ENCODE measurements around the gene IL1RN. TPM values are rescaled to one million over a fixed set of nuclear protein-coding genes. Genes with fewer than 3 reads are reported as not detected.

The IL1RN gene
- total and polyA plus RNA-seq, 3 donors from 2014 or later = 3.2 to 18.4 (median 5.6) TPM

GRCh38 chr2:113103277-113103676, 24.1 kb upstream of the IL1RN start:
- intact Hi-C loops (cut with DNase I; ENCODE audit: low total_unique reads) = no loop called here
- no peak for TF ChIP-seq CTCF (IDR thresholded peaks at IDR 0.05)
- no peak for TF ChIP-seq POLR2A (IDR thresholded peaks at IDR 0.05)
- no peaks in the 10 kb centered on the region for H3K27me3 ChIP-seq
- no peaks in the 10 kb centered on the region for H3K9me3 ChIP-seq
- H3K4me3 ChIP-seq = no peak overlapping the region
- DNase-seq = no peak
- H3K36me3 ChIP-seq (ENCODE audit: low read depth, missing control alignments) = no peaks in the 10 kb centered on the region
- no peak overlapping the region for H3K27ac ChIP-seq
- H3K4me1 ChIP-seq = no peaks in the 10 kb centered on the region
- 93 to 94% methylated on average over 4 of the region's 4 CpGs for WGBS, 2 donors

- Histone ChIP-seq H3K4me3 (no peak overlapping the region), H3K9me3 (no peaks in the 10 kb centered on the region), H3K27ac (no peak overlapping the region), H3K27me3 (no peaks in the 10 kb centered on the region), H3K4me1 (no peaks in the 10 kb centered on the region), H3K36me3 (ENCODE audit: low read depth, missing control alignments) (no peaks in the 10 kb centered on the region)
- DNase-seq = no peak
- TF ChIP-seq POLR2A (IDR thresholded peaks at IDR 0.05) (no peak), CTCF (IDR thresholded peaks at IDR 0.05) (no peak)
- WGBS, 2 donors = 70 to 90% methylated on average over 3 of the region's 3 CpGs
- intact Hi-C loops (cut with DNase I; ENCODE audit: low total_unique reads) = no loop called here
These were observed 23.3 kb upstream of the IL1RN start for GRCh38 chr2:113104054-113104611.

- Histone ChIP-seq H3K36me3 (ENCODE audit: low read depth, missing control alignments) (no peaks in the 10 kb centered on the region), H3K4me1 (no peaks in the 10 kb centered on the region), H3K9me3 (no peaks in the 10 kb centered on the region), H3K27ac (no peak overlapping the region), H3K27me3 (no peaks in the 10 kb centered on the region), H3K4me3 (no peak overlapping the region)
- no peak for TF ChIP-seq POLR2A (IDR thresholded peaks at IDR 0.05)
- TF ChIP-seq CTCF (IDR thresholded peaks at IDR 0.05) = no peak
- intact Hi-C loops (cut with DNase I; ENCODE audit: low total_unique reads) = no loop called here
- 82 to 83% methylated on average over 6 of the region's 6 CpGs for WGBS, 2 donors
- DNase-seq = no peak
These were observed 22.2 kb upstream of the IL1RN start for GRCh38 chr2:113105047-113105785.

GRCh38 chr2:113111121-113111520, 16.3 kb upstream of the IL1RN start:
- TF ChIP-seq CTCF (IDR thresholded peaks at IDR 0.05) (no peak), POLR2A (IDR thresholded peaks at IDR 0.05) (no peak)
- no peaks in the 10 kb centered on the region for H3K9me3 ChIP-seq
- H3K27ac ChIP-seq = no peak overlapping the region
- H3K36me3 ChIP-seq (ENCODE audit: low read depth, missing control alignments) = no peaks in the 10 kb centered on the region
- no peak for DNase-seq
- H3K4me3 ChIP-seq = no peak overlapping the region
- no peaks in the 10 kb centered on the region for H3K4me1 ChIP-seq
- 78 to 90% methylated on average over 3 of the region's 3 CpGs for WGBS, 2 donors
- no peaks in the 10 kb centered on the region for H3K27me3 ChIP-seq
- intact Hi-C loops (cut with DNase I; ENCODE audit: low total_unique reads) = no loop called here

Data from testis (tissue), 3 donors.